NCI-H146 (cell line): ENCODE results near the gene LATS2.
"Not testable (repeated sequence)": the region's sequence is repeated elsewhere in the genome, so short reads cannot be mapped to it uniquely, and the experiment has no call there.

Experiments used
- DNase-seq: peaks from one replicate; lab custom pipeline; 2025; lab: John Stamatoyannopoulos, UW

Gene LATS2

DNA sequence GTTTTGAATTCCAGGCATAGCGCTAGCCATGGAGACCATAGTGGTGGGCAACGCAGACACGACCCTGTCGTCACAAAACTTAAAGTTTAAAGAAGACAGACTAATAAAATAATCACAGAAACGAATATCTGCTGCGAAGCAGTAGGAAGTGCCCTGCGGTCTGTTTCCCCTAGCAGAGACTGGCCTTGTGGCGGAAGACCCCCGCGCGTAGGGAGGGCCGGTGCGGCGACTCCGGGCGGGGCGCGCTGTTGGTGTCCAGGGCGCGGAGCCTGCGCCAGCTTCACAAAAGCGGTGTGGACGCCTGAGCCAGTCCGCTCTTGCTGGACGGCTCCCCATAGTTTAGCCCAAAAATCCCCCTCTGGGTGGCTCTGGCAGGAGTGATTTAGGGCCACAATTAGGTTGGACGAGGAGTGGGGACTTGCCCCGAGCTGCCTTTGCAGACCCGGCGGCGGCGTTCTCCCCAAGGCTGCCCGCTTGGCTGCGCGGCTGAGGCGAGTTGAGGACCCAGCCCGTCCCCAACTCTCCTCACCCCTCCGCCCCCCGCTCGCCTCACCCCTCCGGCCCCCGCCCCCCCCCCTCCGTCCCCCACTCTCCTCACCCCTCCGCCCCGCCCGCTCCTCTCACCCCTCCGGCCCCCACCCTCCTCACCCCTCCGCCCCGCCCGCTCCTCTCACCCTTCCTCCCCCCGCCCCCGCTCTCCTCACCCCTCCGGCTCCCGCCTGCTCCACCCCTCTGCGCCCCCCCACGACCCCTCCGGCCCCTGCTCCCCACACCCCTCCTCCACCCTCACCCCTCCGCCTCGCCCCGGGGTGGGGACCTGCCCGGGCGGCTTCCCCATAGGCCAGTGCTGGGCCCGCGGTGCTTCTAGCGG, 14.2 kb upstream of the LATS2 start:
- no peak for DNase-seq

DNA sequence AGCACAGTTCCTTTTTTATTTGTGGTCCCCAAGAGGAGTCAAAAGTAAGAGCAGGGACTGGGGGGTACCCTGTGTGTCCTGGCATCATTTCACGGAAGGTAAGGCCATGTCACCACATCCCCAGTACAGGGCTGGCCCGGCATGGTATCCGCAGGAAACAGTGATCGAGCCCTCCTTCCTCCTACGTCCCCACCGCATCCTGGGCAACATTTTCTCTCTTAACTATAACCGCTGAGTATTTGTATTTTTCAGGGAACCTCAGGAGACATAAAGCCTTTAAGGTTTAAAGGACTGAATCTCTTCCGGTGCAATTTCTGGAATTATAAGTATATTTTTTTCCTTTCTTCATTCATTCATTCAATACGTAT, 13.6 kb upstream of the LATS2 start:
- DNase-seq: no peak

DNA sequence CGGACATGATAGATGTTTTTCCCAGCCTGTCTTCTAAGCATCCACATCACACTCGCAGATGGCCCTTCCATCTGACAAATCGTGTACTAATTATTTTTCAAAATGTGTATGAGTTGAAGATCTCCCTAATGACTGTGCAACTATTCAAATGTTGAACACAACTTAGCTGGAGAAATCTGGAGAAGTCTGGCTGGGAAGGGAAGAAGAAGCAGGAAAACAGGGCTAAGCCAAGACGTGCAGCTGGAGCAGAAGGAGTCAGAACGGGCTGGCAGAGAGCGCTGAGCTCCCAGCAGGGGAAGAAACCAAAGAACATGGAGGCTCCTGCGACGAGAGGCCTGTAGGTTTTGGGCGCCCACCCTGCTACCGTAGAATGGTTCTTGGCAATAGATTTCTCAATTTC, 13.2 kb upstream of the LATS2 start:
- no peak for DNase-seq

DNA sequence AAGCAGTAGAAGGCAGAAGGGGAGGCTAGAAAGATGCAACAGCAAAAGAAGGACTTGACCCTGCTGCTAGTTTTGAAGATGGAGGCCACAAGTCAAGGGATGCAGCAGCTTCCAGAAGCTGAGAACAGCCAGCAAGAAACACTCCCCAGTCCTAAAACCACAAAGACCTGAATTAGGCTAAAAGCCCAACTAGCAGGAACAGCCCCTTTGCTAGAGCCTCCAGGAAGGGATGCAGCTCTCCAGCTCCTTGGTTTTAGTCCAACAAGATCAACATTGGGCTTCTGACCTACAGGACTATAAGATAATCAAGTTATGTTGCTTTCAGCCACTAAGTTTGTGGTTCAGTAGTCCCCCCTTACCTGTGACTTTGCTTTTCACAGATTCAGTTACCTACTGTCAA, 10.5 kb upstream of the LATS2 start:
- no peak for DNase-seq

DNA sequence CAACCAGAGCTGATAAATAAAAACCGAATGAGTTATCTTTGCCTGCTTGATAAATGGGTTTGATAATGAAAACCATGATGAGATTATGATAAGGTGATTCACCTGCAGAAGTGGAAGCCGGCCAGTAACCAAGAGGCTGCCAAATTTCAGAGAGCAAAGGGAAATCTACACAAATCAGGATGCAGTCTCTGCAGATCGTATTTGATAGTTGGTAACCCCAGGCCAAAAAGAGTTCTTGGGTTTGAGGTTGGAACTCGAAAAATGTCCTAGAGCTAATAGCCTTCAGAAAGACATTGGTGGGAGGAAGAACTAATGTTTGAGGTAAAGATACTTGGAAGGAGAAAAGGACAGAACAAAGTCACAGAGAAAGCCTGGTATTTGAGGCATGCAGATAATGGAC, 9.6 kb upstream of the LATS2 start:
- DNase-seq: no peak

DNA sequence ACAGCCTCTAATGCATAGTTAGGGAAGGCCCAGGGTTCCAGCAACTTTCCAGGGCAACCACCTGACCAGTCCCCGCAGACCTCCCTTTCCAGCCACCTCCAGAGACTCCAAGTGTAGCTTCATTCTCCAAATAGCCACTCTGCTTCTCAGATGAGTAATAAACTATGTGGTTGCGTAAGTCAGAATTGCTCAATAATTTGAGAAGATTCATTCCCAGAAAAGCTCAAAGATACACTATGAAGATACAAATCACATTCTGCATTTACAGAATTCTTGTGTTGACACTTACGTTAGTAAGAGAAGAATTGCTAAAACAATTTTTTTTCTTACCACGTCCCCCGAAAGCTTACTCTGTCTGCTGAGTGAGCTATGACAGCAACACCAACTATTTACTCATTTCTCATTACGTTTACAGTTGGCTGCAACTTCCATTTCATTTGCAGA, 8.2 kb upstream of the LATS2 start:
- DNase-seq: no peak

DNA sequence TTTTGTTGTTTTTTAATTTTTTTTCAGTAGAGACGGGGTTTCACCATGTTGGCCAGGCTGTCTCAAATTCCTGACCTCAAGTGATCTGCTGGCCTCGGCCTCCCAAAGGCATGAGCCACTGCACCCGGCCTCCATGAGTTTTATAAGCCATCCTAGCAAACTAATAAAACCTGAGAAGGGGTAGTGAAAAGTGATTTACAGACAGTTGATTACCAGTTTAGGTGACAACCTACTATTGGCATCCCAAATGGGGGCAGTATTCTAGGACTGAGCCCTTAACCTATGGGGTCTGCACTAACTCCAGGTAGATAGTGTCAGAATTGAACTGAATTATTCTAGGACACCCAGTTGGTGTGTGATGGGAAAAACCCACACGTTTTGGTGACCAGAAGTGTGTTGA, 6.5 kb upstream of the LATS2 start:
- DNase-seq: no peak

DNA sequence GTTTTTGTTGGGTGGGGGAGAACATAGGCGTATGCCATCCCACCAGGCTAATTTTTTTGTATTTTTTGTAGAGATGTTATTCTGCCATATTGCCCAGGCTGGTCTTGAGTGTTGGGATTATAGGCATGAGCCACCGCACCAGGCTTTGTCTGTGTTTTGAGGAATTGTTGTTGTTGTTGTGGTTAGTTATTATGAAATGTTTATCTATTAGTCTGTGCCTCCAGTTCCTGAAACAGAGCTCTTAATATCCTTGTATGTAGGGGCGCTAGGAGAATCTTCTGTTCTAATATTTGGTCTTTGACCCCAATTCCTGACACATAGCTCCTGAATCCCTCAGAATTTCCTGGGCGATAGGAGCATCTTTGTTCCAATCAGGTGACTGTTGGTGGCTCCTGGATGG, 5.6 kb upstream of the LATS2 start:
- no peak for DNase-seq

DNA sequence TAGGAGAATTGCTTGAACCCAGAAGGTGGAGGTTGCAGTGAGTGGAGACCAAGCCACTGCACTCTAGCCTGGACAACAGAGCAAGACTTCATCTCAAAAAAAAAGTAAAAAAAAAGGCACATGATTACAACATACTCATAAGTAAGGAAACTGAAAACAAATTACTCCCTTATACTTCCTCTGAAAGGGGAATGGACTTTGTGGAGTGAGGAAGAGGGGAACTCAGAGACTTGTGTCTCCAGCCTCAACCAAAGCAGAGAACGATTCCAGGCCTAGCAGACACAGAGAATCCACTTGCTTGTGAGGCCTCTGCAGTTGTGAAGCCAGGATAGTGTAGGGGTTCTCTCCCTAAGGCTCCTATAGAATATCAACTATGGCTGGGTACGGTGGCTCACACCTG, 4.3 kb upstream of the LATS2 start:
- DNase-seq: no peak

DNA sequence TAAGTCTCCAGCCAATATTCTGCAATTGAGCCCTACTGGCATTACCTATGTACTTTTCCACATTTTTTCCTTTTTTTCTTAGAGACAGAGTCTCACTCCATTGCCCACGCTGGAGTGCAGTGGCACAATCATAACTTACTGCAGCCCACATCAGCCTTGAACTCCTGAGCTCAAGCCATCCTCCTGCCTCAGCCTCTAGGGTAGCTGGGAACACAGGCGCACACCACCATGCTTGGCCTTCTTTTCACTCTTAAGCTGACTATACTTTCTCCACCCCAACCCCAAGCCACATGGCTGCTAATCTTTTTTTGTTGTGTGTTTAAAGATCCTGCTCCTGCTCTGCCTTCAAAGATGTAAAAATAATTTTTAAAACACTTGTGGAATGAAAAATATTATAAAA, 1.6 kb upstream of the LATS2 start:
- DNase-seq: no peak

DNA sequence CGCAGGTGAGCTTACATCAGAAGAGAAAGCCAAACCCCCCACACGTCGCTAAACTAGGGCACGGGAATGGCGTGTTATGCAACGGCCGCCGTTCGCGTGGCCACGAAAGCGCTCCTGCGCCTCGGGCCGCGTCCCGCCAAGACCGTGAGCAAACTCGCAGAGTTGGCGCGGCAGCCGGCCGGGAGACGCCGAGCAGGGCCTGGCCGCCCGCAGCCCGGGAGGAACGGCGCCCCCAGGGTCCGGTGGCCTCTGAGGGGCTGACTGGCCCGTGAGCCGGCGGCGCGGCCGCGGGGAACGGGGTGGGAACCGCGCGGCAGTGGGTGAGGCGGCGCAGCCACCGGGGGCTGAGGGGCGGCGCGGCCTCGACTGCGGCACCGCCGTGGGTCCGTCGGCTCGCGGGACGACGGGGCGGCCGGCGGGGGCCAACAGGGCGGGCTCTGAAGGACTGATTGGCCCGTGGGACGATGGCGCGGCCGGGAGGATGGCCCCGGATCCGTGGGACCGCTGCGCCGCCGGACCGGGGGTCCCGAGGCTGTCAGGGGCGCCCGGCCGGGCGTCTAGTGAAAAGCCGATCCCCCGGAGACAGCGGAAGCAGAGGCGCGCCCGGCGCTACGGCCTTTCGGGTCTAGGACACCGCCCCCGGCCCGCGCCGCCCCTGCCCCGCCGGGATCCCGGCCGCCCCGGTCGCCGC, 903 bp downstream of the LATS2 start:
- DNase-seq: no peak

DNA sequence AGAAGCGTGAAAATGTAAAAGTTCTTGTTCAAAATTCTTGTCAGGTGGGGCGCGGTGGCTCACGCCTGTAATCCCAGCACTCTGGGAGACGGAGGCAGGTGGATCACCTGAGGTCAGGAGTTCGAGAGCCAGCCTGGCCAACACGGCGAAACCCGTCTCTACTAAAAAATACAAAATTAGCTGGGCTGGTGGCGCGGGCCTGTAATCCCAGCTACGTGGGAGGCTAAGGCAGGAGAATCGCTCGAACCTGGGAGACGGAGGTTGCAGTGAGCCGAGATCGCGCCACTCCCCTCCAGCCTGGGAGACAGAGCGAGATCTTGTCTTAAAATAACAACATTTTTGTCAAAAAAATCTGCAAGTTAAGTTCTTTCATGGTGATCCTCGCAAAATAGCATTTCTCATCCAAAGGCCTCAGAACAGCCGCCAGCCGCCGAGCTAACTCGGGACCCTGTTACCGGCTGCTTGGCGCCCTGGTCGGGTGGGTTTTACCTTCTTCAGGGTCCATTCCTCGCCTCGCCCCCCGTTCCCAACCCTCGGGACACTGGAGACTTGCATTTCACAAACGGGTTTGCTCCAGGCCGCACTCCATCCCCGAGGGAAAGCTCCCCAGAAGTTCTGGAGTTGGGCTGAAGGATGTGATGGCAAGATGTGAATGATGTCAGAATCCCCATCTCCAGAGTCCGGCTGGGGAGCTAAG, 1.6 kb downstream of the LATS2 start:
- DNase-seq: no peak

DNA sequence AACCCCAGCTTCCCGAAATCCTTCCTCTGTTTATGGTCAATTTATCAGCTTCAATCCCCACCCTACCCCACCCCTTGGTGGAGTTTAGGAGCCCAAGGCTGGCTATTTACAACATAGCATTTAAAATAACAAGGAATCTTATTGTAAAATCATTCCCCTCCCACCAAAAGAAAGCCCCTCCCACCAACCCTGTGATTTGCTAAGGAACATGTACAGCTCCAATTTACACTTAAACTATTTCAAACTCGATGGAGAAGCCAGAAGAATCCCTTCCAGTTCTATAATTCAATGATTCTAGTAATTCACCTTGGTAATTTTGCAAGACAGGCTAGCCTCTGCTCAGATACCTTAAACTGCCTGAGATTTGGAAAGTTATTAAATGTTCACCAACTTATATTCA, 3.0 kb downstream of the LATS2 start:
- DNase-seq: no peak

DNA sequence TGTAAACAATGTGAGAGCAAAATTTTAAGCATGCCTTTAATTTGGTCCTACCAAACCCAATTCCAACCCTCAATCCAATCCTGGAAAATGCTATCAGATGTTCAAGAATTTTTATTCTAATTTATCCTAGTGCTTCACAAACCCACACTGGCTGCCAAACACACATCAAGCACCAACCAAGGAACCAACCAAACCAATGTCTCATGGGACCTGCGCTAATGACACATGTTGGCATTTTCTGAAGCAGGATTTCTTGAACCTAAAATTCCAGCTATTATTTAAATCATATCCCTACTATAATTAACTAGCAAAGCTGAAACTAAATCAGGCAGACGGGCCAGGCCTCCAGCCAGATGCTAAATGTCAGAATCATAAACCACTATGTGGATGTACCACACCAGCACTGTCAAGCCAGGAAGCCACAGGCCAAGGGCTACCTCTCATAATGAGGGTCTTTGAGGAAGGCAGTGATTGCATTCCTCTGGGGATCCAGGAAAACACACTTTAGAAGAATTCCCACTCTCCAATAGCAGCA, 5.8 kb downstream of the LATS2 start:
- DNase-seq: no peak

DNA sequence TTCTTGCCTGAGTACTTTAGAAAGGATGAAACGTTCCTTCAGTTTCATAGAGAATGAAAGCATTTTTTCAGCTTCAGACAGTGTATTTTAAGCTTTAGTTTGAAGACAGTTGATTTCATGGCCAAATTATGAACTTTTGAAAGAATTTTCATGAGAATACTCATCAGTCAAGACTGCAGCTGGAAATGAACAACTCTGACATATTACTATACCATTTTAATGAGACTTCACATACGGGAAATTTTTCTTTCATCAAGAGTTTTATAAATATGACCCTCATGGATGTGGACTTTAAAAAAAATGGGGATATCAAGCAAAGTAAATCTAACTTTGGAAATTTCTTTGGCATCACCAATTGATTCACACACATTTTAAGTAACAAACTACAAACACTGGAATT, 6.4 kb downstream of the LATS2 start:
- no peak for DNase-seq

DNA sequence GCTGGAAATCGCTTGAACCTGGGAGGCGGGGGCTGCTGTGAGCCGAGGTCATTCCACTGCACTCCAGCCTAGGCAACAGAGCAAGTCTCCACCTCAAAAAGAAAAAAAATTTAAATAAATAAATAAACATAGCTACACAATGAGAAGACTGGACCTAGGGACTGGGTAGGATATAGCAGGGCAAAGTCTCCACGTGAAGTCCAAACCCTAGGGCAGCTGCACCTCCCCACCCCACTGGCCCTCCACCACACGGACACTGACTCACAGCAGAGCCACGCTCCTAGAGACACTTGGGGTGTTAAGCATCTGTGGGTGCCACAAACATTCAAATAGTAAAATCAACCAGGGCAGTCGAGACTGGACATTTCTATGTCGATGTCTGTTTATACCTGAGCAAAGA, 7.1 kb downstream of the LATS2 start:
- no peak for DNase-seq

DNA sequence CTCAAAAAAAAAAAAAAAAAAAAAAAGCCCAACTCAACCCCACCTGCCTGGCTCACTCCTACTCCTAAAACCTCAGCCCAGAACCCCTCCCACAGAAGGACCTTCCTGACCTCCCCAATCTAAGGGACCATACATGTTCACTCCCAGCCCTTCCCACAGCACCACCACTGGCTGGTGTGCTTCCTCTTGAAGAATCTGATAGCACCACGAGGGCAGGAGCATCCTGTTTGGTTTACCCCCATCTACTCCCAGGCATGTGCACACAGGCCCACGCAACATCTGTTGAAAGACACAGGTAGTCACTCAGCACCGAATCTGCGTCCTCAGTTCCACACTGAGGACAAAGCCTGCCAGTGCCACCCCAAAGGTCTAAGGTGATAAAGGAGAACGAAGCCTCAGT, 8.2 kb downstream of the LATS2 start:
- DNase-seq: no peak

DNA sequence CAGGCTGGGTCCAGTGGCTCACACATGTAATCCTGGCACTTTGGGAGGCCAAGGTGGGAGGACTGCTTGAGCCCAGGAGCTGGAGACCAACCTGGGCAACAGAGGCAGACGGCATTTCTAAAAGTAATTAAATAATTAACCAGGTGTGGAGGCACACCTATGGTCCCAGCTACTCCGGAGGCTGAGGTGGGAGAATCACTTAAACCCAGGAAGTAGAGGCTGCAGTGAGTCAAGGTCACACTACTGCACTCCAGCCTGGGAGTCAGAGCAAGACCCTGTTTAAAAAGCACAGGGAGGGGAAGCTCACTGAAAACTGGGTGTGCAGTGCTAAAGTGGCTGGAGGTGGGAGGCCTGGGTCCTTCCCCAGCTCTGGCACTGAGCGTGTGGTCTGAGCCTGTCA, 9.7 kb downstream of the LATS2 start:
- DNase-seq: no peak

DNA sequence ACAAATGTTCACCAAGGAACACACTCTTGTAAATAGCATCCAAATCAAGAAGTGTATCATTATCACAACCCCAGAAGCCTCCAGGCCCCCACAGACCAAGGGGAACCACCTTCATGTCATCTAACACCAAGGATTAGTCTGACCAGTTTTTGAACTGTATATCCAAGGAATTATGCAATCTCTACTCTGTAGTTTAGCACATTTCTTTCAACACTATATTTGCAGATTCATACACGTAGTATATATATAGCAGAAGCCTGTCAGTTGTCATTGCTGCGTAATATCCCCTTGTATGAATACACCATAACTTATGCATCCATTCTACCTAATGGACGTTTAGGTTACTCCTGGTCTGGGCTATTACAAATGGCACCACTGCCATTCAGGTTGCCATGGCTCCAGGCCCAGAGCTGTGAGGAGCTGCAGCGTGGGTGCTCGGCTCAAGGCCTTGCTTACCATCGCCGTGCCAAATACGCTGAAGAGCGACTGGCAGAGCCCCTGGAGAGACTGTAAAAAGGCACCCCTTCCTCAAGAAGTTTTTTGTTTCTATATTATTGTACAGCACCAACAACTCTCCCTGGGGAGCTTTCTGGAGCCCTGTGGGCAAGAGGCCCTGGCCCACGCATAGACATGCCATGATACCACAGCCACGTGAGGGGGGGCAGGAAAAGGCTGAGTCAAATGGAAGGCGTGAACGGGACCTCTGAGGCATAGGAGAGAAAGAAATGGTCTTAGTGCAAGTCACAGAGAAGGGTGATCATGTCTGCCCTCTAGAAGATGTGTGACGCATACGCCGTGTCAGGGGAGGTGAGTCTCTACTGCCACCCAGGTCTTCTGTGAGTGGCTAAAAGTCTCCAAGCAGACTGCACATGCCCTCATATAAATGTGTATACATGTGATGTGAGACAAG, 10.8 kb downstream of the LATS2 start:
- DNase-seq: no peak

DNA sequence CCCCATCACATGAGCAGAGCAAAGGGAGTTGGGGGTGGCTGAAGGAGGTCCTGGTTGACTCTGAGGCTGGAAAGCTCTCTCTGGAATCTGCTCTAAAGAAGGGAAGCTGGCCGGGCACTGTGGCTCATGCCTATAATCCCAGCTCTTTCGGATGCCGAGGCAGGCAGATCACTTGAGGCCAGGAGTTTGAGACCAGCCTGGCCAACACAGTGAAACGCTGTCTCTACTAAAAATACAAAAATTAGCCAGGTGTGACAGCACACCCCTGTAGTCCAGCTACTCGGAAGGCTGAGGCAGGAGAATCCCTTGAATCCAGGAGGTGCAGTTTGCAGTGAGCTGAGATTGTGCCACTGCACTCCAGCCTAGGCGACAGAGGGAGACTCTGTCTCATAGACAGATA, 11.7 kb downstream of the LATS2 start:
- DNase-seq: not testable (repeated sequence)

DNA sequence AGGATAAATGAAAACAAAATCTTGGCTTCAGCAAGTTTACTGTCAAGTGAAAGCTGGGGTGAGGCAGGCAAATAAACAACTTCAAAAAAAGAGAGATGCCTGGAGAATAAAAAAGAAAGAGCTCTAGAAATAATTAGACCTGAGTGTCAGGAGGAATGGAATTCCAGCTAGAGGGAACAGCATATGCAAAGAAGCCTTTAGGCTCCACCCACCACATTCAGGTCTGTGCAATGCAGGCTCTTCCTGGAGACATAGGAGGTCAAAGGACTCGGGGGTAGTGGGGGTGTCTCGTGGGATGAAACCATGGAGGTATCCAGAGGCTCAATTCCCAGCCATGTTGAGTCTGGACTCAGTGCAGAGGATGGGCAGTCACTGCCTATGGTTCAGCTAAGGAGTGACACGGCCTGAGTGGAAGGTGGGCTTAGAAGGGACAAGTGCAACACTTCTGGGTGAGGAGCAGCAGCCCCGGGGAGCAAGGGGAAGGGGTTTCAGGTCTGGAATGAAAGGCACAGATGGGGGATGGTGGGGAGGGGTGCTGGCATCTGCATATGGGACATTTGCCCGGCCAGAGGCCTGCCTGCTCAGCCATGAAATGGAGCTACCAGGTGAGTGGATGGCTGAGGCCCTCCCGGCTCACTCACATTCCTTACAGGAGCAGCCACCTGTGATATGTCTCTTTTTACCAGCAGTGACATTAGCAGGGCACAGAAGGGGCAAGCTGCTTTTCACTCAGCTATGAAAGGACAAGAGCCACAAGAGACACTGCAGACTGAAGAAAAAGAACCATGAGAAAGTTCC, 12.3 kb downstream of the LATS2 start:
- DNase-seq: no peak
